Erythroblast (primary cell): ENCODE results near the gene MRPL21.

Experiments used
- DNase-seq, 2 experiments: peaks; one replicate each; lab custom pipeline; 2025; lab: John Stamatoyannopoulos, UW
- GATA1 ChIP-seq: IDR thresholded peaks from 2 replicates; pipeline ENCODE4 v1.6.1; 2011; ENCODE audit warnings: low read depth, mild to moderate bottlenecking, control low read depth, low read length, moderate library complexity
- POLR2A ChIP-seq: IDR thresholded peaks from 2 replicates; pipeline ENCODE4 v1.6.1; 2011; ENCODE audit warnings: mild to moderate bottlenecking, low read length

Gene MRPL21

GRCh38 chr11:68938816-68939582 lies 35.4 kb upstream of the MRPL21 start:
- no peak for TF ChIP-seq POLR2A
- TF ChIP-seq GATA1: no peak

DNA sequence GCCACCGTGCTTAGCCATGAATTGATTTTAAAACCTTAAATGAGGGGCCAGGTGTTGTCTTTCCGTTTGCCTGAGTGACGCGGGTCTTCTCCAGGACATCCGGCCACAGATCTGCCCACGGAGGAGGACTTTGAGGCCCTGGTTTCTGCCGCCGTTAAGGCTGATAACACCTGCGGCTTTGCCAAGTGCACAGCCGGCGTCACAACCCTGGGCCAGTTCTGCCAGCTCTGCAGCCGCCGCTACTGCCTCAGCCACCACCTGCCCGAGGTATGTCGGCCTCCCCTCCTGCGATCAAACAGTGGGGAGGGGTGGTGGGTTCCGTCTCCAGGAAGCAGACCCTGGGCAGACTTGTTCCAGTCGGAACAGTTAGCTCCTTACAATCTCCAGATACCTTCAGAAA lies 34.5 kb upstream of the MRPL21 start:
- no peak for DNase-seq
- no peak for TF ChIP-seq GATA1
- no peak for TF ChIP-seq POLR2A

More at GRCh38 chr11:68938816-68939582, 35.4 kb upstream of the MRPL21 start:
- no peak for DNase-seq

DNA sequence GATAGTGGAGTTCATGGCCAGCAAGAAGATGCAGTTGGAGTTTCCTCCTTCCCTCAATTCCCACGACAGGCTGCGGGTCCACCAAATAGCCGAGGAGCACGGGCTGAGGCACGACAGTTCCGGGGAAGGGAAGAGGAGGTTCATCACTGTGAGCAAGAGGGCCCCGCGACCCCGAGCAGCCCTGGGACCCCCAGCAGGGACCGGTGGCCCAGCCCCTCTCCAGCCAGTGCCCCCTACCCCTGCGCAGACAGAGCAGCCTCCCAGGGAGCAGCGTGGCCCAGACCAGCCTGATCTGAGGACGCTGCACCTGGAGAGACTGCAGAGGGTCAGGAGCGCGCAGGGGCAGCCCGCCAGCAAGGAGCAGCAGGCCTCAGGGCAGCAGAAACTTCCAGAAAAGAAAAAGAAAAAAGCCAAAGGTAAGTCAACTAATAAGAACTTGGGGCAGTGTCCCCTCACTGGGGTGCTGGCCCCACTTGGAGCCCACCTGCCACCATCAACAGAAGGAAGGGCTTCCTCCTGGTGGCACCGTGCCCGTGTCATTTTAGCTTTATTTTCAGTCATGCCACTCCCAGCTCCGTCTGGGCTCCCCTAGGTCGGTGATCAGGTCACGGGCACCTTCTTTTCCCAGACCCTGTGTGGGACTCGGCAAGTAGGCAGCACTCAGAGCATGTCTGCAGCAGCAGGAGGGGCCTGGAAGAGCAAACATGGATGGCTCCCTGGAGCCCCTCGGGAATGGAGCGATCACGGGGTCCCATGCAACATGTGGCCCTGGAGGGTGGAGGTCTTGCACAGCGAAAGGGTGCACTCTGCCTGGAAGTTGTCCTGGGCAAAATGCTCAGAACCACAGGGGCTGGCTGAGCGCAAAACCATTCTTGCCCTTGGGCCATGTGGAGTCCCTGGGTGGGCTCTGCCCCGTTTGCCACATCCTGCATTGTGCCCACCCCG lies 33.3 kb upstream of the MRPL21 start:
- TF ChIP-seq POLR2A (no peak), GATA1 (no peak)
- no peak for DNase-seq

DNA sequence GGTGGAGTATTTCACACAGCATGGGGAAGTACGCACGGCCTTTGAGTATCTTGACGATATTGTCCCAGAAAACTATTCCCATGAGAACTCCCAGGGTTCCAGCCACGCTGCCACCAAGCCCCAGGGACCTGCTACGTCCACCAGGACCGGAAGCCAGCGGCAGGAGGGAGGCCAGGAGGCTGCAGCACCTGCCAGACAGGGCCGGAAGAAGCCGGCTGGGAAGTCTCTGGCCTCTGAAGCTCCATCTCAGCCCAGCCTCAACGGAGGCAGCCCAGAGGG lies 32.7 kb upstream of the MRPL21 start:
- TF ChIP-seq GATA1 (no peak), POLR2A (no peak)
- no peak for DNase-seq

DNA sequence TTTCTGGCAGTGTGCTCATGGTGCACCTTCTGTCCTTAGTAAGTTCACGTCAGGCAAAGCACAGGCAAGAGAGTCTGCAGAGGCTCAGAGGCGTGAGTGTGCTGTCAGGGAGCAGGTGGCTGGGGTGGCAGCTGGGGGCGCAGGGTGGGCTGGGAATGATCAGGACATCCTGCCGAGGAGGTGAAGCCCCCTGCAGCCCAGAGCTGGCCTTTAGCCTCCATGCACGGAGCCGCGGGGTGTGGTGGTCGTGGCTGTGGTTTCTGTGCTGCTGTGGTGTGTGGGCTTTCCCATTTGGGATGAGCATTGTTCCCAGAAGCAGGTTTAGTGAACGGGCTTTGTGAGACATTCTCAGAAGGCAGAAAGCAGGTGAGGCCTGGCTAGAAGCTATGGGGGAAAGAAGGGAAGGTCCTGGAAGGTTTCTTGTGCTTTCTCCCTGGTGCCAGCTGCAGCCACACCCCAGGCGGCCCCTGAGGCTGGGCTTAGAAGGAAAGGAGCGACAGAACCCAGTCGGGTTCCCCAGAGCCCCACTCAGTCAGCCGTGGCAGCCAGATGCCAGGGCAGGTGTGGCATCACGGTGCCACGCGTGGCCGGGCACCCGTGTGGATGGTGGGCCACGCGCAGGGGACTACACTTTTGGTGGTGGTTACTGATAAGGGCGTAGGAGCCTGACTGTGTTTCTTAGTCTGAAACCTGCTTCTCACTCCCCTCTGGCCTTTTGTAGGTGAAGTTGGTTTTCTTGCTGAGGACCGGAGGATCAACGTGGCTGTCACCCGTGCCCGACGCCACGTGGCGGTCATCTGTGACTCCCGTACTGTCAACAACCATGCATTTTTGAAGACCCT lies 32.1 kb upstream of the MRPL21 start:
- TF ChIP-seq POLR2A (no peak), GATA1 (no peak)
- DNase-seq: no peak

DNA sequence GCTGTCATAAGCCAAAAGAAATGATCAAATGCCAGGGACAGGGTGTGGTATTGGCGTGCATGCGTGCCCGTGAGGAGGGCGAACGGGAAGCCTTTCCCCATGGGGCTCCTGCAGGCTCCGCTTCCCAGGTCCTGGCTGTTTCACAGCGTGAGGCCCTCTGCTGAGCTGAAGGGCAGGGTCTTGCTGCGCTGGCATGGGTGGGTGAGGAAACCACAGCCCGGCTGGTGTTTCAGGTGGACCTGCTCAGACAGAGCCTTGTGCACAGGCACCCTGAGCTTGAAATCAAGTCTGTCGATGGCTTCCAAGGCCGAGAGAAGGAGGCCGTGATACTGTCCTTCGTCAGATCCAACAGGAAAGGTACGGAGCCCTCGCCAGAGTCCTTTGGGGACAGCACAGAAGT lies 31.4 kb upstream of the MRPL21 start:
- no peak for DNase-seq
- no peak for TF ChIP-seq POLR2A
- no peak for TF ChIP-seq GATA1

GRCh38 chr11:68934666-68935065 lies 31.0 kb upstream of the MRPL21 start:
- no peak for DNase-seq
- TF ChIP-seq GATA1 (no peak), POLR2A (no peak)

GRCh38 chr11:68934321-68934645 lies 30.7 kb upstream of the MRPL21 start:
- DNase-seq: no peak
- no peak for TF ChIP-seq POLR2A
- TF ChIP-seq GATA1: no peak

DNA sequence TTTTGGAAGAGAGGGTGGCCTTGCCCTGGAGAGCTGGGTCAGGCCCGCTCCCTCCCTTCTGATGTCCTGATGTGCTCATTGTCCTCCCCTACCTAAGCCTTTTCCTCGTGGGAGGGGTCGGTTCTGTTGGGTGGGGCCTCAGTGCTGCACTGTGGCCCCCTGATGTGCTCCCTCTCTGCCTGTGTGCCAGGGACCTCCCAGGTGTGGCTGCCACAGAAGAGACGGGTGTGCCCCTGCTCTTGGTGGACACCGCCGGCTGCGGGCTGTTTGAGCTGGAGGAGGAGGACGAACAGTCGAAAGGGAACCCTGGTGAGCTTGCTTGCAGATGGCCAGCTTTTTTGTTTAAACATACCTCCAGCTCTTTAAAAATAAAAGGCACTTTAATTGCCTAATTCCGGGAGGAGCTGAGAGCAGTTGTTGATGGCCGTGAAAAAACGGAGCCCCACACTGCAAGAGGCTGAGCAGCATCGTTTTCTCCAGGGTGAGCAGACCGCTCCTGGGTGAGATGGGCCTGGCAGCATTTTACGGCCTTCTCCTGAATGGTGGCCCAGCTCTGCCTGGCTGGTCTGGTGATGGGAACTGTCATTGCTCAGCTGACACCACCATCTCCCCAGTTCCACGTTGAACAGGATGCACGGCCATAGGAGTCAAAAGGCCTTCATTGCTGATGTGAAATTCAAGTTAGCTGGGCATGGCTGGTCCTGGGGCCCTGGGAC lies 30.1 kb upstream of the MRPL21 start:
- no peak for DNase-seq
- TF ChIP-seq POLR2A (no peak), GATA1 (no peak)

- no peak for DNase-seq
- TF ChIP-seq GATA1: no peak
- TF ChIP-seq POLR2A: no peak
Observed at GRCh38 chr11:68932933-68933577, 29.4 kb upstream of the MRPL21 start.

GRCh38 chr11:68932358-68932757 lies 28.7 kb upstream of the MRPL21 start:
- no peak for DNase-seq

GRCh38 chr11:68931911-68932310 lies 28.3 kb upstream of the MRPL21 start:
- DNase-seq: no peak
- TF ChIP-seq GATA1 (no peak), POLR2A (no peak)

More at GRCh38 chr11:68932358-68932757, 28.7 kb upstream of the MRPL21 start:
- TF ChIP-seq GATA1 (no peak), POLR2A (no peak)
